Measurements from ENCODE around the gene SHH. TPM values are rescaled to one million over a fixed set of nuclear protein-coding genes. Genes with fewer than 3 reads are reported as not detected.

Gene SHH
- 1 to 10 TPM in 1 of 10 donors, under 1 TPM in 9; 0.04 to 4.6 (median 0.07) TPM for polyA plus RNA-seq (ENCODE audit: insufficient read length in 10 of 10)
- long read RNA-seq, donor 1, result 0 reads
- long read RNA-seq, donor 2, result 0 reads
- long read RNA-seq, donor 3, result 0 reads
- long read RNA-seq, donor 4, result 0 reads
- long read RNA-seq, donor 5, result 0 reads
- long read RNA-seq, donor 6, result 0 reads
- long read RNA-seq, donor 7, result 0 reads
- long read RNA-seq, donor 8, result 0 reads
- long read RNA-seq, donor 9, result 0 reads

GRCh38 chr7:155811895-155812761 lies at the start of gene SHH:
Gene SHH (minus strand): TSS chr7:155812463. CDS start chr7:155812122, 341 bp downstream.
- DNase-seq, result no peak

DNA sequence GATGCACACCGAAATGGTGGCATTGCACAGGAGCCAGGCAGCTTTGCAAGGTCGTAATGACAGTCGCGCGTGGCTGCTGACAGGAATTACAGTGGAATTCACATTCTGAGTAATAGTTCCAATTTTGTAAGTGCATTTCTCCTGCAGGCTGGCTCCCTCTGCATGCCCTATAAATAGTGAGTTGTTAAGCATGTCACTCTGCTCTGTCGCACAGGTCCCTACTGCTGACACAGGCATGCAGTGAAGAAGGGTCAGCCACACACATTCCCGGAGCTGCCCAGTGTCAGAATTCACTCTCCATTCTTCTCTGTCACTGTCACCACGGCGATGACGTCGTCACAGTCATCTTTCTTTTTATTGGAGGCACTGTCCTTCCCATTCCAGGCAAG lies 49.2 kb upstream of the SHH start:
- DNase-seq, result no peak

GRCh38 chr7:155860840-155861479 lies 48.7 kb upstream of the SHH start:
- peak in 2 of 3 donors; percentile 18 to 37 for DNase-seq

- no peak for DNase-seq
Observed at GRCh38 chr7:155860461-155860839, 48.2 kb upstream of the SHH start.

GRCh38 chr7:155858521-155859061 lies 46.3 kb upstream of the SHH start:
- no peak for DNase-seq

- no peak for DNase-seq
Observed at GRCh38 chr7:155857141-155857540, 44.9 kb upstream of the SHH start.

- no peak for DNase-seq
Observed at GRCh38 chr7:155856656-155857055, 44.4 kb upstream of the SHH start.

DNA sequence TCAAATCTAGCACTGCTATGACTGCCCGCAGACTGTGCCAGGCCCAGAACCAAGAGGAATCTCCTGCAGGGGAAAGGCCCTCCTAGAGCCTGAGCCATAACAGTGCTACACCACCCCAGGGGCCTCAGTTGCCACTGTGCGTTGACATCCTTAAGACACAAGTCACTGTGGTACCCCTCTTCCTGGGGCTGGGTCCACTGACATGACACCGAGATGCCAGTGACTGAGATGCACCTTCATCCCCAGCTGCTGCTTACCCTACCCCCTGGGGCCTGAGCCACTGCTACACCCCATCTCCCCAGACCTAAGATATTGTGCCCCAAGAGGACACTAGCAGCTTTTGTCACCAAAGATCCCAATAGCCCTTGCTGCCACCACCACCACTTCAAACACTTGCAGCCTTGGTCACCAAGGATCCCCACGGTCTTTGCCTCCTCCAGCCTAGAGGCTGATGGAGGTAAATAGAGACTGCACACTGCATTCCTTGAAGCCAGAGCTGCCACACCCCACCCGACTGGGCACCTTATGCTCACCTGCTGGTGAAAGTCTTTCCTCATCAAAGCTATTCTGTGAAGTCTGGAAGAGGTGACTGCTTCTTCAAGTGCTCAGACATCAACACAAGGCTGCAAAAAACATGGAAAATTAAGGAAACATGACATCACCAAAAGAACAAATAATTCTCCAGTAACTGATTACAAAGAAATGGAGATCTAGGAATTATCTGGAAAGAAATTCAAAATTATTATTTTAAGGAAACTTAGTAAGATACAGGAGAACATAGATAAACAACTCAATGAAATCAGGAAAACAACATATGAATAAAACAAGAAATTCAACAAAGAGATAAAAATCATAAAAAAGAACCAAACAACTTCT lies 40.4 kb upstream of the SHH start:
- no peak for DNase-seq

GRCh38 chr7:155851892-155852291 lies 39.6 kb upstream of the SHH start:
- no peak for DNase-seq

GRCh38 chr7:155850766-155851678 lies 38.8 kb upstream of the SHH start:
- no peak for DNase-seq

DNA sequence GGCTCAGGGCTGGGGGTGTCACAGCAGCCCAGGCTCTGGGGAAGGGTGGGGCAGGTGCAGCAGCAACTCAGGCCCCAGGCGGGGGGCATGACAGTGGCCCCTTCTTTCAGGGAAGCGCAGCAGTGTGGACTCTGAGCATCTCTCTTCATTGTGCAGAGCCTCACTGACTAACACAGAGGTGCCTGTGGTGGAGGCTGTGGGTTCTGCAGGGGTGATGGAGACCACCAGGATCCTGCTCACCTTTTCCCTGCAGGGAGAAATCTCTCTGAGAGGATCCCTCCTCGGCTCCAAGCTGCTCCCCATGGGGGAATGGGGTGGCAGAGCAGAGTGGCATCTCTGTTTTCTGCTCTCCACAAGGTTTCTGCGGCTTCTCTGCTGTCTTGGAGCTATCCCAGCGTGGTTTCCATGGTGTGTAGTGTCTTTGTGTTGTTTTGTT lies 37.8 kb upstream of the SHH start:
- no peak for DNase-seq

DNA sequence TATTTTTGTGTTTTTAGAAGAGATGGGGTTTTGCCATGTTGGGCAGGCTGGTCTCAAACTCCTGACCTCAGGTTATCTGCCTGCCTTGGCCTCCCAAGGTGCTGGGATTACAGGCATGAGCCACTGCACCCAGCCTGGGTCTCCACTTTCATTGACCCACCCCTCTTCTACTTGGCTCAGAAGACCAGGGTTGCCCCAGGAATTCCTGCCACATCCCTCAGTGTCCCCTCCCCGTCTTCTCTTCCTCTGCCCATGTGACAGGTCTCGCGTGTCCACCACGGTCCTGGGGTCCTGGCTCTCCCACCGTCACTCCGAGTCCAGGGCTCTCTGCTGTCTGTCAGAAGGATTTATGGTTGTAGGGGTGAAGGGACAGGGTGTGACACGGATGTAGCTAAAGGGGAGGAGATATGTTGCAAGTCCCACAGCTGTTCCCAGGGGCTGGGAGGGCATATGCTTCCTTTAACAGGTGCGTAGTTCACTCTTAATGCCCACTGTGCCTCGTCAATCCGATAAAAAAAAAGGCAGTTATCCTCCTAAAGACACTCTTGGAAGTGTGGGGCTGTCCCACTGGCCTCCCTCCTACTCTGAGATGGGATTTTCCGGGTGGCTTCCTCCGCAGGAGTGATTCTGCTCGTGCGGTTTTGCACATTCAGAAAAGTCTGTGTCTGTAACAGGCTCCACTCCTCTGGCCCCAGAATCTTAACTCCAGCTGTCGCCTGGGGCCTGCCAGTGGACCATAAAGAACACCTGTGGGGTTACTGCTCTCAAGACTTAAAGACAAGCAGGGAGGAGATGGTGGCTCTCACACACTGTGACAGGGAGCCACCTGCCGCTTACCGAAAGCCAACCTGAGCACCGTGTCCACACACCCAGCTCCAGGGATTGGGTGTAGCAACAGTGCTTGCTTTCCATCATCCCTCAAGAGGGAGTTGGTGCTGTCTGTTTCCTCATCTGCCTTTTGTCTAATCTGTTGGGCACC lies 36.7 kb upstream of the SHH start:
- DNase-seq, result no peak

DNA sequence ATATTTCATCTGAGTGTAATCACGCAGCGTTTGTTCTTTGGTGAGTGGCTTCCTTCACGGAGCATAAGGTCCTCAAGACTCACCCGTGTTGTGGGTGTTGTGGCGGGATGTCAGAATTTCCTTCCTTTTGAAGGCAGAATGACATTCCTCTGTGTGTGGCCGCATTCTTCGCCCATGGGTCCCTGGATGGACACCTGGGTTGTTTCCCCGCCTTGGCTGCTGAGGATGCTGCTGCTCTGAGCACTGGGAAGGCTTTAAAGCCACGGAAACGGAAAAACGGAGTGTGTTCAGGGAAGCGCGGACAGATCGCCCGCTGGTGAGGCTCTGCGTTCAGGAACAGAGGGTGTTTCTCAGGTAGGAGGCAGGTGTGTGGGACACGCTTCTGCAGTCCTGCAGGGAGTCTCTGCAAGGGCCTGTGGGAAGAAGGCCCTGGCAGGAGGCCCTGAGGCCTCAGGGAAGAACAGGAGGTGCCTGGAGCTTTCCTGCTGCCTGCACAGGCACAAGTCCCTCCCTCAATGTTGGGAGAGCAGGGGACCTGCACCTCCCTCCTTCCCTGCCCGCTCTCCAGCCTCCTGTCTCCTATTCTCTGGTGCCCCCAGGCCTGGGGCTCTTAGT lies 35.7 kb upstream of the SHH start:
- DNase-seq, result no peak

- DNase-seq, result no peak
Observed at GRCh38 chr7:155846936-155847335, 34.7 kb upstream of the SHH start.

- no peak for DNase-seq
Observed at GRCh38 chr7:155846156-155846555, 33.9 kb upstream of the SHH start.

GRCh38 chr7:155845226-155845625 lies 33.0 kb upstream of the SHH start:
- DNase-seq, result no peak

DNA sequence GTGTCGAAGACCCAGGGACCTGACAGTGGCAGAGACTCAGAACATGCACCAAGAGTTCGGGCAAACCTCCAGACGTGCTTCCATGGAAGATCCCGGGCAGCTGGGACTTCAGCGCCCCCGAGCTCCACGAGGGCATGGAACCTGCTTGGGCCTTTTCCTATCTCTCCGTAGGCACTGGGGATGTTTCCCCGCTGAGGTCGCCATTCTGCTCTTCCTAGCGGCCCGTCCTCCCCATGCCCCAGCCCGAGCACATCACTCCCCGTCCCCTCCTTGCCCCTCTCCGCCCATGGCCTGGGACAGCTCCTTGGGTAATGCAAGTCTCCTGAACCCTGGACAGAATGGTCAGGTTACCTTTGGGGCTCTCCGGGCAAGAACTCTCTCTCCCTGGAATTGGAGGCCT lies 32.3 kb upstream of the SHH start:
- no peak for DNase-seq

- no peak for DNase-seq
Observed at GRCh38 chr7:155844019-155844453, 31.8 kb upstream of the SHH start.

All from muscle of back (tissue), 13 donors.